Measurements from ENCODE around the gene WNT3. TPM values are rescaled to one million over a fixed set of nuclear protein-coding genes. Genes with fewer than 3 reads are reported as not detected.

Gene WNT3
- total and polyA plus RNA-seq, 2 experiments from 2014 or later = 6.1 to 7.3 TPM

- Histone ChIP-seq H3K36me3 (replicated peaks; ENCODE audit: insufficient read depth, low read depth) (no peaks in the 10 kb centered on the region), H3K9me3 (ENCODE audit: low read depth) (no peaks in the 10 kb centered on the region), H4K20me1 (ENCODE audit: insufficient read depth, poor library complexity, severe bottlenecking) (no peaks in the 10 kb centered on the region), H3K9me2 (replicated peaks; ENCODE audit: insufficient read depth) (no peaks in the 10 kb centered on the region), H3K4me3 (no peak overlapping the region), H2AFZ (no peak overlapping the region), H3K79me2 (no peaks in the 10 kb centered on the region), H3K4me1 (ENCODE audit: insufficient read depth) (peaks cover 18% of the 10 kb centered on the region), H3K4me2 (no peak overlapping the region), H3K27me3 (no peaks in the 10 kb centered on the region), H3K27ac (no peak overlapping the region)
- DNase-seq (ENCODE audit: low spot score) = no peak
- WGBS (ENCODE audit: low lambda C conversion rate, missing lambda C conversion rate) = 92% methylated on average over 3 of the region's 3 CpGs
- TF ChIP-seq EZH2phosphoT487 (IDR thresholded peaks at IDR 0.05; ENCODE audit: low read depth, severe bottlenecking, unreplicated experiment) (no peak), EZH2 (IDR thresholded peaks at IDR 0.05; ENCODE audit: borderline replicate concordance) (no peak), CTCF (IDR thresholded peaks at IDR 0.05; ENCODE audit: poor library complexity) (no peak)
Measured at GRCh38 chr17:46745376-46745775, 73.1 kb downstream of the WNT3 start.

GRCh38 chr17:46744441-46744840, 74.1 kb downstream of the WNT3 start:
- H3K4me2 ChIP-seq = no peak overlapping the region
- H3K36me3 ChIP-seq (replicated peaks; ENCODE audit: insufficient read depth, low read depth) = no peaks in the 10 kb centered on the region
- no peak overlapping the region for H2AFZ ChIP-seq
- TF ChIP-seq EZH2 (IDR thresholded peaks at IDR 0.05; ENCODE audit: borderline replicate concordance) (no peak), EZH2phosphoT487 (IDR thresholded peaks at IDR 0.05; ENCODE audit: low read depth, severe bottlenecking, unreplicated experiment) (no peak), CTCF (IDR thresholded peaks at IDR 0.05; ENCODE audit: poor library complexity) (no peak)
- no peaks in the 10 kb centered on the region for H3K9me3 ChIP-seq (ENCODE audit: low read depth)
- no peaks in the 10 kb centered on the region for H3K79me2 ChIP-seq
- H4K20me1 ChIP-seq (ENCODE audit: insufficient read depth, poor library complexity, severe bottlenecking) = no peaks in the 10 kb centered on the region
- WGBS (ENCODE audit: low lambda C conversion rate, missing lambda C conversion rate) = 94% methylated on average over 1 of the region's 1 CpG
- H3K4me1 ChIP-seq (ENCODE audit: insufficient read depth) = peaks cover 18% of the 10 kb centered on the region
- no peaks in the 10 kb centered on the region for H3K9me2 ChIP-seq (replicated peaks; ENCODE audit: insufficient read depth)
- H3K4me3 ChIP-seq = no peak overlapping the region
- no peak overlapping the region for H3K27ac ChIP-seq
- DNase-seq (ENCODE audit: low spot score) = no peak
- H3K27me3 ChIP-seq = no peaks in the 10 kb centered on the region

- no peaks in the 10 kb centered on the region for H3K9me2 ChIP-seq (replicated peaks; ENCODE audit: insufficient read depth)
- H2AFZ ChIP-seq = no peak overlapping the region
- 66% methylated on average over 7 of the region's 7 CpGs for WGBS (ENCODE audit: low lambda C conversion rate, missing lambda C conversion rate)
- H3K27ac ChIP-seq = peak overlapping the region; percentile 44
- H3K4me2 ChIP-seq = peak overlapping the region; percentile 2
- H3K27me3 ChIP-seq = no peaks in the 10 kb centered on the region
- no peaks in the 10 kb centered on the region for H4K20me1 ChIP-seq (ENCODE audit: insufficient read depth, poor library complexity, severe bottlenecking)
- TF ChIP-seq EZH2 (IDR thresholded peaks at IDR 0.05; ENCODE audit: borderline replicate concordance) = no peak
- no peak for TF ChIP-seq EZH2phosphoT487 (IDR thresholded peaks at IDR 0.05; ENCODE audit: low read depth, severe bottlenecking, unreplicated experiment)
- TF ChIP-seq CTCF (IDR thresholded peaks at IDR 0.05; ENCODE audit: poor library complexity) = no peak
- no peaks in the 10 kb centered on the region for H3K36me3 ChIP-seq (replicated peaks; ENCODE audit: insufficient read depth, low read depth)
- no peak overlapping the region for H3K4me3 ChIP-seq
- H3K9me3 ChIP-seq (ENCODE audit: low read depth) = no peaks in the 10 kb centered on the region
- no peaks in the 10 kb centered on the region for H3K79me2 ChIP-seq
- peak; percentile 87 for DNase-seq (ENCODE audit: low spot score)
- H3K4me1 ChIP-seq (ENCODE audit: insufficient read depth) = peaks cover 14% of the 10 kb centered on the region
Measured at GRCh38 chr17:46742565-46743270, 75.8 kb downstream of the WNT3 start.

Measured in hepatocyte (in vitro differentiated cells).